Kidney (tissue), 14 donors: ENCODE data around the gene GJD3. TPM values are rescaled to one million over a fixed set of nuclear protein-coding genes. Genes with fewer than 3 reads are reported as not detected.

Source experiments
- DNase-seq, 5 donors: peaks; one replicate each; pipeline ENCODE4 v3.0.0-alpha.2; 2013 to 2020
- FAIRE-seq: peaks from 2 replicates; lab custom pipeline; 2012; peaks lifted over from hg19 to GRCh38; lab: Jason Lieb, UNC
- H3K27ac ChIP-seq, 2 donors: one replicate each; pipeline ENCODE4 v1.7.0; 2013; ENCODE audit warnings: low read depth in 2 of 2, low read length in 2 of 2, inconsistent platforms in 1 of 2
- H3K27me3 ChIP-seq: one replicate; pipeline ENCODE4 v1.7.1; 2013; ENCODE audit warnings: low read length, inconsistent platforms; ENCODE audit not compliant: control insufficient read depth, insufficient read depth
- H3K36me3 ChIP-seq, 3 donors: one replicate each; pipeline versions ENCODE4 v1.7.0 to v1.7.1; 2013; ENCODE audit warnings: low read length in 3 of 3, control low read depth in 1 of 3, inconsistent platforms in 1 of 3; ENCODE audit not compliant: insufficient read depth in 3 of 3, control insufficient read depth in 2 of 3
- H3K4me1 ChIP-seq, 3 donors: one replicate each; pipeline versions ENCODE4 v1.7.0 to v1.7.1; 2013; ENCODE audit warnings: low read length in 3 of 3, inconsistent platforms in 1 of 3, low read depth in 1 of 3; ENCODE audit not compliant: control insufficient read depth in 2 of 3, insufficient read depth in 2 of 3
- H3K4me3 ChIP-seq, 3 donors: one replicate each; pipeline versions ENCODE4 v1.7.0 to v1.8.1; 2013; ENCODE audit warnings: low read length in 3 of 3, control low read depth in 1 of 3, inconsistent platforms in 1 of 3
- H3K9ac ChIP-seq, 3 donors: one replicate each; pipeline versions ENCODE4 v1.7.0 to v1.7.1; 2013; ENCODE audit warnings: low read length in 3 of 3, control low read depth in 1 of 3, inconsistent platforms in 1 of 3
- H3K9me3 ChIP-seq, 3 donors: one replicate each; pipeline versions ENCODE4 v1.7.0 to v1.7.1; 2013; ENCODE audit warnings: low read length in 3 of 3, control low read depth in 1 of 3, inconsistent platforms in 1 of 3; ENCODE audit not compliant: control insufficient read depth in 2 of 3, insufficient read depth in 1 of 3
- intact Hi-C: fragments of 100-400 bp; cut with DNase I; formaldehyde crosslinking; loops from one replicate; pipeline ENCODE4 v1.11.1; 2022
- polyA plus RNA-seq: library from polyadenylated mRNA; stranded (reverse); fragments of 350-450 nt; fragmentation: Illumina TruSeq; extraction: RNeasy Lipid Tissue Mini Kit (QIAGEN cat#74804); gene quantifications from one replicate; pipeline ENCODE4 v1.2.3, GENCODE V29; 2014; ENCODE audit warnings: low read depth, low replicate concordance; ENCODE audit not compliant: insufficient read depth
- total RNA-seq: library from RNA; stranded (reverse); fragmentation: NEBNext Ultra II Directional; extraction: Animal tissue kit (Norgen Biotek cat#: 25700); gene quantifications from one replicate; pipeline ENCODE4 v1.2.1, GENCODE V29; 2021
- TF ChIP-seq, protein P1 (sequence below): IDR thresholded peaks from 3 replicates; pipeline ENCODE4 v1.5.1; 2012; ENCODE audit warnings: mild to moderate bottlenecking, moderate library complexity, borderline replicate concordance; ENCODE audit not compliant: insufficient read depth; ENCODE audit errors: extremely low read depth
- donor health status: control.
- donor health status: control.
- donor health status: control.
- donor health status: control.
- donor health status: control.
- donor health status: DM: yes; HTN: yes; CAD: no.
- donor health status: Normal renal cell carcinoma (clear cell type).

GJD3 gene
- total and polyA plus RNA-seq, 2 donors from 2014 or later = 2.6 TPM; not detected in 1

DNA sequence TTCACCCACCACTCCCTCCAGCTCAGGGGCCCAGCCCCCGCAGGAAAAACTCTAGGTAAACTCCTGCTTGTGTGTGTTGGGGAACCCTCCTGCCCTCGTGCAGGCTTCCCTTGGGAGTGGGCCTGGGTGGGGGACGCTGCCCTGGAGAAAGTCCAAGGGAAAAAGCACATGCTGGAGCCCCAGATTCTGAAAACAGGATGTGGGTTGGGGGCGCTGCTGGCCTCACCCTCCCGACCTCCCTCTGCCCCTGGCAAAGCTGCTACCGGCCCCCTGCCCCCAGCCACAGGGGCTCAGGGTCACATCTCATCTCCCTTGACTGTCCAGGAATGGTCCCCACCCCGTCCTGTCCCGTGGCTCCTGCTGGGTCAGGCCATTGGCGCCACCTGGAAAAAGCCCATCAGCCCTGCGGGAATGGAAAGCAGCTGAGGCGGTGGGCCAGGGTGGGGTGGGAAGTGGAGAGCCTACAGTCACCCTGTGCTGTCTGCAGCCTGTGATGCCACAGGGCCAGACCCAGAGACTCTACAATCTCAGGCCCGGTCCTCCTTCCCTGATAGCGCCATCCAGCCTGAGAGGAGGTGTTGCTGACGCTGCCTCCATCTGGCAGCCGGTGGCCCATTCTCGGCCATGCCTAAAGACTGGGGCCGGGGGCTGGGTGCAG lies 2.5 kb upstream of the GJD3 start:
- DNase-seq (peak in 1 of 5 donors; percentile 53), FAIRE-seq (no peak)
- intact Hi-C loops = loop anchor here (10.0 kb wide), 1 partner anchor 48 kb away; the partner anchor contains the start of gene TOP2A
- TF ChIP-seq, protein P1, sequence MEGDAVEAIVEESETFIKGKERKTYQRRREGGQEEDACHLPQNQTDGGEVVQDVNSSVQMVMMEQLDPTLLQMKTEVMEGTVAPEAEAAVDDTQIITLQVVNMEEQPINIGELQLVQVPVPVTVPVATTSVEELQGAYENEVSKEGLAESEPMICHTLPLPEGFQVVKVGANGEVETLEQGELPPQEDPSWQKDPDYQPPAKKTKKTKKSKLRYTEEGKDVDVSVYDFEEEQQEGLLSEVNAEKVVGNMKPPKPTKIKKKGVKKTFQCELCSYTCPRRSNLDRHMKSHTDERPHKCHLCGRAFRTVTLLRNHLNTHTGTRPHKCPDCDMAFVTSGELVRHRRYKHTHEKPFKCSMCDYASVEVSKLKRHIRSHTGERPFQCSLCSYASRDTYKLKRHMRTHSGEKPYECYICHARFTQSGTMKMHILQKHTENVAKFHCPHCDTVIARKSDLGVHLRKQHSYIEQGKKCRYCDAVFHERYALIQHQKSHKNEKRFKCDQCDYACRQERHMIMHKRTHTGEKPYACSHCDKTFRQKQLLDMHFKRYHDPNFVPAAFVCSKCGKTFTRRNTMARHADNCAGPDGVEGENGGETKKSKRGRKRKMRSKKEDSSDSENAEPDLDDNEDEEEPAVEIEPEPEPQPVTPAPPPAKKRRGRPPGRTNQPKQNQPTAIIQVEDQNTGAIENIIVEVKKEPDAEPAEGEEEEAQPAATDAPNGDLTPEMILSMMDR = no peak
- no peak overlapping the region for H3K9ac ChIP-seq
- peaks cover 0 to 4% (median 0%) of the 10 kb centered on the region in 3 donors for H3K4me1 ChIP-seq
- no peak overlapping the region for H3K27ac ChIP-seq
- no peaks in the 10 kb centered on the region for H3K9me3 ChIP-seq
- no peak overlapping the region for H3K4me3 ChIP-seq
- H3K27me3 ChIP-seq = peaks cover 3% of the 10 kb centered on the region
- H3K36me3 ChIP-seq = no peaks in the 10 kb centered on the region

DNA sequence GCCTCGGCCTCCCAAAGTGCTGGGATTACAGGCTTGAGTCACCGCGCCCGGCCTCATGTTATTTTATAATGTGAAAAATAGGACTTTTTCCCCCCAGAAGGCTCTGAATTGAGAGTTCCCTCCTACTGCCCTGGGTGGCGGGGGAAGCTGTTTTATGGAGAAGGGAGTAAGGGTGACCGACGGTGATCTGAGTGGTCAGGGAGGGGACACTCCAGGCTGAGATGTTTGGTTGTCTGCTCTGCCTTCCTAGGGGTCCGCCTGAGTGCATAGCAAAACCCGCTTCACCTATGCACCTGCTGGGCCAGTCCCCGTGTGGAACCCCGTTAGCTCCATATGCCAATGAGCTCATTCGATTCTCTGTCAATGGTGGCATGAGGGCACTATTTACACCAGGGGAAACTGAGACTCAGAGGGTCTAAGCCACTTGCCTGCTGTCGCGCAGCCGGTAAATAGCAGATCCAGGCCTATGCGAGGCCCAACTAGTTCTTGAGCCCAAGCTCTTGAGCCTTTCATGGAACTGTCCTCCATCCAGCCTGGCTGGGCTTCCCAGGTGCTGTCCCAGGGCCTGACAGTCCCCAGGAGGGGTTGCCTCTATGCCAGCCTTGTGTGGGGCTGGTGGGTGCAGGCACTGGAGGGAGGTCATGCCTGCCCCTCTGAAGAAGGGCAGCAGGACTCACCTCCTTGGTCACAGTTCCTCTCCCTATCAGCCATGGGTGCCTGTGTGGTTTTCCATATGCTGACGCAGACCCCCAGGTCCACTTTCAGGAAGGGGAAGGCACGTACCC lies 1.7 kb upstream of the GJD3 start:
- H3K27me3 ChIP-seq = peaks cover 5% of the 10 kb centered on the region
- intact Hi-C loops = loop anchor here (10.0 kb wide), 1 partner anchor 49 kb away; the partner anchor contains the start of gene TOP2A
- no peak overlapping the region for H3K4me3 ChIP-seq
- H3K9ac ChIP-seq = no peak overlapping the region
- H3K4me1 ChIP-seq = peaks cover 0 to 4% (median 0%) of the 10 kb centered on the region in 3 donors
- FAIRE-seq (no peak), DNase-seq (no peak)
- TF ChIP-seq, protein P1 = no peak
- no peaks in the 10 kb centered on the region for H3K9me3 ChIP-seq
- H3K27ac ChIP-seq = no peak overlapping the region
- H3K36me3 ChIP-seq = no peaks in the 10 kb centered on the region

DNA sequence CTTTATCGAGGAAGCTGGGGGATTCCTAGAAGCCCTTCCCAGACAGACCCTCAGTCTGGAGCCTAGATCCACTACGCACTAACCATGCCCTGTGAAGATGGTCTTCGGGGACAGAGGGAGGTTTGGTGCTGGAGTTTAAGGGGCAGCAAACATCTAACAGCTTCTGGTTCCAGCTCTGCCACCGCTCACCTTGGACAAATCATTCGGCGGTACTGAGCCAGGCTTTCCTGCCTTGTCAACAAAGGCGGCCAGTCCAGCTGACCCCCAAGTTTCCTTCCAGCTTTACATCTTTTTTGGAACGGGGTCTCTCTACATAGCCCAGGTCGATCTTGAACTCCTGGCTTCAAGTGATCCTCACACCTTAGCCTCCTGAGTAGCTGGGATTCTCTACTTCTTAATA lies 369 bp upstream of the GJD3 start:
- no peaks in the 10 kb centered on the region for H3K36me3 ChIP-seq
- H3K4me1 ChIP-seq = peaks cover 0 to 4% (median 0%) of the 10 kb centered on the region in 3 donors
- no peak overlapping the region for H3K27ac ChIP-seq
- TF ChIP-seq, protein P1 = no peak
- no peaks in the 10 kb centered on the region for H3K9me3 ChIP-seq
- no peak overlapping the region for H3K9ac ChIP-seq
- no peak for FAIRE-seq
- H3K4me3 ChIP-seq = peak overlapping the region in 1 of 3 donors; percentile 51
- no peak for DNase-seq
- intact Hi-C loops = loop anchor here (10.0 kb wide), 1 partner anchor 50 kb away; the partner anchor contains the start of gene TOP2A
- peaks cover 5% of the 10 kb centered on the region for H3K27me3 ChIP-seq
